Neural cell (in vitro differentiated cells): ENCODE results near the gene PMM2.

ENCODE experiments used
- CTCF ChIP-seq: fragments of 450-650 bp; IDR thresholded peaks from 2 replicates; pipeline ENCODE4 v1.5.1; 2014; ENCODE audit warnings: antibody characterized with exemption, mild to moderate bottlenecking, moderate library complexity; ENCODE audit not compliant: poor library complexity, severe bottlenecking
- EZH2 ChIP-seq: fragments of 200-600, 300-800 bp; shearing (Covaris generic), sonication (generic); IDR thresholded peaks from 2 replicates; pipeline ENCODE4 v1.6.1; 2014; ENCODE audit warnings: antibody characterized with exemption, low read length, borderline replicate concordance, mild to moderate bottlenecking; ENCODE audit not compliant: insufficient read depth, poor library complexity, severe bottlenecking

GRCh38 chr16:8832717-8833105, 35.1 kb downstream of the PMM2 start:
- TF ChIP-seq CTCF (no peak), EZH2 (no peak)
